ENCODE data around the gene GDF10. TPM values are rescaled to one million over a fixed set of nuclear protein-coding genes. Genes with fewer than 3 reads are reported as not detected.
A peak's percentile ranks its signal among the peaks of the same experiment; 100 is the strongest.

The GDF10 gene
- total and polyA plus RNA-seq, 12 donors = 0.10 to 1.6 (median 0.42) TPM

- ATAC-seq (peak in 1 of 8 donors; percentile 38), DNase-seq (no peak)
- H3K36me3 ChIP-seq = no peaks in the 10 kb centered on the region
- H3K4me1 ChIP-seq = no peaks in the 10 kb centered on the region
- intact Hi-C loops (cut with DNase I) = loop anchor here in 1 of 10 donors (1.0 kb wide), 1 partner anchor 316 kb away; no protein-coding TSS in a partner anchor
- H3K27ac ChIP-seq = no peak overlapping the region
- no peak overlapping the region for H3K4me3 ChIP-seq
- WGBS, 2 donors = 72 to 79% methylated on average over 15 of the region's 15 CpGs
- H3K27me3 ChIP-seq = peaks cover 0 to 18% (median 0%) of the 10 kb centered on the region in 7 donors
- TF ChIP-seq CTCF (IDR thresholded peaks at IDR 0.05) = no peak
- no peaks in the 10 kb centered on the region for H3K9me3 ChIP-seq
Measured at GRCh38 chr10:47339759-47340607, 40.0 kb downstream of the GDF10 start.

- Histone ChIP-seq H3K27me3 (peaks cover 0 to 18% (median 0%) of the 10 kb centered on the region in 7 donors), H3K4me3 (no peak overlapping the region), H3K27ac (no peak overlapping the region), H3K9me3 (no peaks in the 10 kb centered on the region), H3K4me1 (no peaks in the 10 kb centered on the region), H3K36me3 (no peaks in the 10 kb centered on the region)
- peak; percentile 46 to 54 for DNase-seq
- 66 to 69% methylated on average over 5 of the region's 5 CpGs for WGBS, 2 donors
- intact Hi-C loops (cut with DNase I) = loop anchor here in 1 of 10 donors (1.0 kb wide), 1 partner anchor 316 kb away; no protein-coding TSS in a partner anchor
- ATAC-seq = peak in 6 of 8 donors; percentile 29 to 71 (median 57)
- peak; percentile 88 to 98 (median 94) for TF ChIP-seq CTCF (IDR thresholded peaks at IDR 0.05)
Measured at GRCh38 chr10:47340608-47341170, 40.7 kb downstream of the GDF10 start.

- Histone ChIP-seq H3K4me3 (no peak overlapping the region), H3K4me1 (no peaks in the 10 kb centered on the region), H3K36me3 (no peaks in the 10 kb centered on the region), H3K9me3 (no peaks in the 10 kb centered on the region), H3K27me3 (peaks cover 0 to 18% (median 0%) of the 10 kb centered on the region in 7 donors), H3K27ac (no peak overlapping the region)
- no peak for ATAC-seq
- no peak for DNase-seq
- intact Hi-C loops (cut with DNase I) = no loop called here
- no peak for TF ChIP-seq CTCF (IDR thresholded peaks at IDR 0.05)
- 85 to 88% methylated on average over 13 of the region's 13 CpGs for WGBS, 2 donors
Measured at GRCh38 chr10:47344996-47345870, 45.2 kb downstream of the GDF10 start.
